ENCODE results near the gene IFI6.

DNA sequence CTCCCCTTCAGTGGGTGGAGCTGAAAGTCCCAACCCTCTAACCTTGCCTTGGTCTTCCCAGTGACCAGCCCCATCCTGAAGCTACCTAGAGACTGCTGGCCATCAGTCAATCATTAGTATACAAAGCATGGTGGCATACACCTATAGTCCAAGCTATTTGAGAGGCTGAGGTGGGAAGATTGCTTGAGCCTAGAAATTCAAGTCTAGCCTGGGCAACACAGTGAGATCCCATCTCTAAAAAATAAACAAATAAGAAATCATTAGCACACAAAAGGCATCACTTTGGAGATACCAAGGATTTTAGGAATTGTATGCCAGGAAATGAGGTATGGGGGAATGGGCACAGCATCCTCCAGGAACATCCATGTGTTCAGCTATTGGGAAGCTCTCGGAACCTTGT, 4.4 kb upstream of the IFI6 start:
- TF ChIP-seq, protein P1, sequence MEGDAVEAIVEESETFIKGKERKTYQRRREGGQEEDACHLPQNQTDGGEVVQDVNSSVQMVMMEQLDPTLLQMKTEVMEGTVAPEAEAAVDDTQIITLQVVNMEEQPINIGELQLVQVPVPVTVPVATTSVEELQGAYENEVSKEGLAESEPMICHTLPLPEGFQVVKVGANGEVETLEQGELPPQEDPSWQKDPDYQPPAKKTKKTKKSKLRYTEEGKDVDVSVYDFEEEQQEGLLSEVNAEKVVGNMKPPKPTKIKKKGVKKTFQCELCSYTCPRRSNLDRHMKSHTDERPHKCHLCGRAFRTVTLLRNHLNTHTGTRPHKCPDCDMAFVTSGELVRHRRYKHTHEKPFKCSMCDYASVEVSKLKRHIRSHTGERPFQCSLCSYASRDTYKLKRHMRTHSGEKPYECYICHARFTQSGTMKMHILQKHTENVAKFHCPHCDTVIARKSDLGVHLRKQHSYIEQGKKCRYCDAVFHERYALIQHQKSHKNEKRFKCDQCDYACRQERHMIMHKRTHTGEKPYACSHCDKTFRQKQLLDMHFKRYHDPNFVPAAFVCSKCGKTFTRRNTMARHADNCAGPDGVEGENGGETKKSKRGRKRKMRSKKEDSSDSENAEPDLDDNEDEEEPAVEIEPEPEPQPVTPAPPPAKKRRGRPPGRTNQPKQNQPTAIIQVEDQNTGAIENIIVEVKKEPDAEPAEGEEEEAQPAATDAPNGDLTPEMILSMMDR (IDR thresholded peaks at IDR 0.05), result no peak
- no peak for TF ChIP-seq POLR2A (IDR thresholded peaks at IDR 0.05)

Data from right lobe of liver (tissue), 4 donors.